22Rv1 (cell line): ENCODE data around the gene TSSC4.

Source experiments
- H3K27ac ChIP-seq: fragments of 450-650 bp; 2 replicates; pipeline ENCODE4 v1.5.1; 2017
- ZFX ChIP-seq: fragments of 450-650 bp; IDR thresholded peaks from 2 replicates; pipeline ENCODE4 v1.6.1; 2017; ENCODE audit warnings: antibody characterized with exemption, borderline replicate concordance
- TF ChIP-seq, protein P1 (sequence below): fragments of 450-650 bp; IDR thresholded peaks from 2 replicates; pipeline ENCODE4 v1.5.1; 2017; ENCODE audit warnings: mild to moderate bottlenecking

TSSC4 gene

DNA sequence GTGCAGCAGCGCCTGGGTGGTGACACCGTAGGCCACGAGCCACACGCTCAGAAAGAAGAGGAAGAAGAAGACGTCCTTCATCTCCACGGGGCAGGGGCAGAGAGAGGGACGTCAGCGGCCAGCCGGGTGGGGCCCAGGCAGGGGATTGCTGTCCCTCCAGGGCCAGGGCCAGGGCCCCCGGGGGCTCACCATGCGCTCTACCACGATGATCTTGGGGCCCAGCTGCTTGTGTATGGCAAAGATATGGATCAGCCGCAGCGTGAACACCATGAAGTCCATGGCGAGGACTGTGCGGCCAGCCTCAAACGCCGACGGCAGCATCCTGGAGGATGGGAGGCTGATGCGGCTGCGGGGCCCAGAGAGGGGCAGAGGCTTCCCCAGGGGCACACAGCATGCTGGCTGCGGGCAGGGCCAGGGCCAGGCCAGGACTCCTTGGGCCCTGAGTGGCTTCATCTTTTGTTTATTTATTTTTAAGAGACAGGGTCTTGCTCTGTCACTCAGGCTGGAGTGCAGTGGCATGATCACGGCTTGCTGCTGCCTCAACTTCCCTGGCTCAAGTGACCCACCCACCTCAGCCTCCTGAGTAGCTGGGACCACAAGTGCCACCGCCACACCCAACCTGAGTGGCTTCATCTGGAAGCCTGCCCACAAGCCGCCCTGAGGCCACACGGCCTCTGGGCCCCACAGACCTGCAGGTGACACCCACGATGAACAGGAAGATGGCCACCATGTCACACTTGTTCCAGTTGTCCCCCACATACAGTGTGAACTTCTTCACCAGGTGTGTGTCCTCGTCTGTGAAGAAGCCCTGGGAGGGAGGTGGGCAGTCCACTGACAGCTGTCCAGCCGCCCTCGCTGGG is 11.1 kb downstream of the TSSC4 start:
- no peak for TF ChIP-seq ZFX
- TF ChIP-seq, protein P1, sequence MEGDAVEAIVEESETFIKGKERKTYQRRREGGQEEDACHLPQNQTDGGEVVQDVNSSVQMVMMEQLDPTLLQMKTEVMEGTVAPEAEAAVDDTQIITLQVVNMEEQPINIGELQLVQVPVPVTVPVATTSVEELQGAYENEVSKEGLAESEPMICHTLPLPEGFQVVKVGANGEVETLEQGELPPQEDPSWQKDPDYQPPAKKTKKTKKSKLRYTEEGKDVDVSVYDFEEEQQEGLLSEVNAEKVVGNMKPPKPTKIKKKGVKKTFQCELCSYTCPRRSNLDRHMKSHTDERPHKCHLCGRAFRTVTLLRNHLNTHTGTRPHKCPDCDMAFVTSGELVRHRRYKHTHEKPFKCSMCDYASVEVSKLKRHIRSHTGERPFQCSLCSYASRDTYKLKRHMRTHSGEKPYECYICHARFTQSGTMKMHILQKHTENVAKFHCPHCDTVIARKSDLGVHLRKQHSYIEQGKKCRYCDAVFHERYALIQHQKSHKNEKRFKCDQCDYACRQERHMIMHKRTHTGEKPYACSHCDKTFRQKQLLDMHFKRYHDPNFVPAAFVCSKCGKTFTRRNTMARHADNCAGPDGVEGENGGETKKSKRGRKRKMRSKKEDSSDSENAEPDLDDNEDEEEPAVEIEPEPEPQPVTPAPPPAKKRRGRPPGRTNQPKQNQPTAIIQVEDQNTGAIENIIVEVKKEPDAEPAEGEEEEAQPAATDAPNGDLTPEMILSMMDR, result no peak
- H3K27ac ChIP-seq, result no peak overlapping the region

DNA sequence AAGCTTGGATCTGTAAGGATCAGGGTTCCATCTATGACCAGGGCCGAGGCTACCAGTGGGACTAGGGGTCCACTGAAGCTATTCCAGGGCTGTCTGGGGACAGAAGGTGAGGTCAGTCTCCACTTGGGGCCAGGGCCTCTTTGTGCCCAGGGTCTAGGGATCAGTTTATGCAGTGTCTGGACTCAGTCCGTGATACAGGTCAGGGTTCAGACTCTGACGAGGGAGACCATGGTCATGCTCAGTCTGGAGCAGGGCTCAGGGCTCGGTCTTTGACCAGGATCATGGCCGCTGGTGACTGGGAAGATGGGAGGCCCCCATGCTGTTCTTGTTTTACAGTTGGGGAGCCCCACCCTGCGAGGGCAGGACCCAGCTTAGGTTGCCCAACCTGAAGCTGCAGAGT is 11.8 kb downstream of the TSSC4 start:
- TF ChIP-seq, protein P1, result no peak
- no peak for TF ChIP-seq ZFX
- H3K27ac ChIP-seq, result no peak overlapping the region

DNA sequence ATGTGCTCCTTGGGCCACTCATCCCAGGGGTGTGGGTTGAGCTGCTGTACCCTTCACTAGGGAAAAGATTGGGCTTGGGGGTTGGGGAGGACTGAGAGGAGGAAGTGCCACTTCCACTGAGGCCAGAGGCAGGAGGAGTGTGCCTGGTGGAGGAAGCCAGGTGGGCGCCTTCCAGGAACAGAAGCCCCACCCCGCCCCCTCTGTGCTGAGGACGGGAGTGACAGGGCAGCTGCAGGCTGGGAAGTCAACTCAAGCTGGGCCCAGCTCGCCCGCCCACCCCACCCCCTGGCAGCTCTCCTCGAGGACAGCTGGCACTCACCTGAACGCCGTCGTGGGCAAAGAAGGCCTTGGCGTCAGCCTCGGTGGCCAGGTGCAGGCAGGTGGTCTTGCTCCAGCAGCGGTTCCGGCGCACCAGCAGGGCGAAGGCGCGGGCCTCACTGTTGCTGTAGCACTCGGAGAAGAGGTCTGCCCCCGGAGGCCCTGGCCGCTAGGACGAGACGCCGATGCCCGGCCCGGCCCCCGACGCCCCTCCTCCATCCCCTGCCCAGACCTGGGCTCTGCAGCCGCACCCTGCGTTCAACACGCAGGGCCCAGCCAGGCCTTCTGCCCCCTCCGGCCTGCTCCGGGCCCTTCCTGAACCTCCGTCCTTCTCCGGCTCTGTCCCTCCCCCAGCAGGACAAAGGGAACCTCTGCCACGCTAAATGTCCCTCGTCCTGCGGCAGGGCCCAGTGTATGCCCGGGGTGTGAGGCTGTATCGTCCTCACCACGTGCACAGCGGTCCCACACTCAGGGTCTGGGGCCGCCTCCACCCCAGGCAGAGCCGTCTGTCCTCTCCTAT is 13.4 kb downstream of the TSSC4 start:
- H3K27ac ChIP-seq, result no peak overlapping the region
- TF ChIP-seq, protein P1, result no peak
- TF ChIP-seq ZFX, result no peak

DNA sequence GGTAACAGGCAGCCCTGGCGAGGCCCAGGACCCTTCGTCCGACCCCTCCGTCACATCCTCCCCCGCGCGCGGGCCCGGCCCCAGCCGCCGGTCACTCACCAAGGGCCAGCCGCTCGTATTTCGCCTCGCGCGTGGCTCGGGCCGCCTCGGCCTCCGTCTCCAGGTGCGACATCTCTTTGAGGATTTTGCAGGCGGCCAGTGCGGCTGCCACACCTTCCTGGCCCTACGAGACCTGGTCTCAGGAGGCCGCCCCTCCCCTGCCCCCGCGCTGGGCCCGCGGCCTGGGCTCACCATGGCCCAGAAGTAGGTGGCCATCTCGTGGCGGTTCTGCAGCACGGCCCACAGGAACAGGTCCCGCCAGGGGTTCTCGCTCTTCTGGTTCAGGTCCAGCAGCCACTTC is 14.1 kb downstream of the TSSC4 start:
- no peak overlapping the region for H3K27ac ChIP-seq
- TF ChIP-seq, protein P1, result peak; percentile 22
- no peak for TF ChIP-seq ZFX

DNA sequence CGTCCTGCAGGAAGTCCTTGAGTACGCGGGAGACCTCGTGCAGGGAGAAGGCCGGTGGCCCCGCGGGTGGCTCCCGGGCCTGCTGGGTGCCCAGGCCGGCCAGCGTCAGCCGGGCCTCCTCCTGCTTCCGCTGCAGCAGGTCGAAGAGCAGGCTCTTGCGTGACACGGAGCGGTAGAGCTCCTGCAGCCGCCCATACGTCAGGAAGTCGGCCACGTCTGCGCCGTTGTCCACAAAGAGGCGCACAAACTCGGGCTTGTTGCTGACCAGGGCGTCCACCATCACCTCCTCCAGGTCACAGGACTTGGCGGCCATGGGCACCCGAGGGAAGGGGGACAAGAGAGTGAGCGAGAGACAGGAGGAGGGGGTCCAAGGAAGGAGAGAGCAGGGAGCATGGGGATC is 14.6 kb downstream of the TSSC4 start:
- TF ChIP-seq ZFX, result no peak
- TF ChIP-seq, protein P1, result no peak
- no peak overlapping the region for H3K27ac ChIP-seq

DNA sequence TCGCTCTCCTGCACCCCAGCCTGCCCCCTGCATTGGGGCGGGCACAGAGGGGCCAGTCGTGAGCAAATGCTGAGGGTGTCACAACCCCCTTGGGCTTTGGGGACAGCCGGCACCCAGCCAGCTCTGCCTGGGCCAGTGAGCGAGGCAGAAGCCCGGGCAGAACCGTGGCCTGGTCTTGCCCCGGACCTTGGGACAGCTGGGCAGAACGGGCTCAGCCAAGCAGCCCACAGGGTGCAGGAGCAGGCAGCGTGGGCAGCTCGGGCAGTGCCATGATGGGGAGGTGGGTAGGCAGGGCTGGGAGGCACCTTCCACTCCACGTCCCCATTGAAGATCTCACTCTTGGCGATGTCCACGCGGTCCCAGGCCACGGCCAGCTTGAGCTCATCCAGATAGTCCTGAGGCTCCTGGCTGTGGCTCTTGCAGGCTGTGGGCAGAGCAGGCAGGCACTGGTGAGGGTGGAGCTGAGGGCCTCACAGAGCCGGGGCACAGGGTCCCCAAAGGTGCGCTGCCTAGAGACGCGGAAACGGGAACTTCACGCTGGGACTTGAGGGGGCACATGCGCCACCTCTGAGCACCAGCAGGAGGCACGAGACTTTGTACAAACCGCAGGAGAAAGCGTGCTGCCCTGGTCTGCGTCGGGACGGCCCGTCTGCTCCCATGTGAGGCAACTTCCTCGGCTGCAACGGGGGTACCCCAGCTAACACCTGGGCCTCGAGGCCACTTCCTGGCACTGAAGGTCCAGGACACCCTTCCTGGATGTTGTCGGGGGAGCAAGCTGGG is 15.2 kb downstream of the TSSC4 start:
- TF ChIP-seq, protein P1, result peak; percentile 24
- no peak for TF ChIP-seq ZFX
- H3K27ac ChIP-seq, result no peak overlapping the region
